ENCODE results near the gene MMP20. TPM values are rescaled to one million over a fixed set of nuclear protein-coding genes. Genes with fewer than 3 reads are reported as not detected.

Gene MMP20
- total RNA-seq, 4 donors from 2014 or later = not detected

- Histone ChIP-seq H3K27me3 (no peaks in the 10 kb centered on the region), H3K27ac (no peak overlapping the region), H3K4me3 (no peak overlapping the region), H3K36me3 (no peaks in the 10 kb centered on the region), H3K9me3 (no peaks in the 10 kb centered on the region), H3K4me1 (no peaks in the 10 kb centered on the region)
- TF ChIP-seq POLR2A (IDR thresholded peaks at IDR 0.05) = no peak
- TF ChIP-seq, protein P1, sequence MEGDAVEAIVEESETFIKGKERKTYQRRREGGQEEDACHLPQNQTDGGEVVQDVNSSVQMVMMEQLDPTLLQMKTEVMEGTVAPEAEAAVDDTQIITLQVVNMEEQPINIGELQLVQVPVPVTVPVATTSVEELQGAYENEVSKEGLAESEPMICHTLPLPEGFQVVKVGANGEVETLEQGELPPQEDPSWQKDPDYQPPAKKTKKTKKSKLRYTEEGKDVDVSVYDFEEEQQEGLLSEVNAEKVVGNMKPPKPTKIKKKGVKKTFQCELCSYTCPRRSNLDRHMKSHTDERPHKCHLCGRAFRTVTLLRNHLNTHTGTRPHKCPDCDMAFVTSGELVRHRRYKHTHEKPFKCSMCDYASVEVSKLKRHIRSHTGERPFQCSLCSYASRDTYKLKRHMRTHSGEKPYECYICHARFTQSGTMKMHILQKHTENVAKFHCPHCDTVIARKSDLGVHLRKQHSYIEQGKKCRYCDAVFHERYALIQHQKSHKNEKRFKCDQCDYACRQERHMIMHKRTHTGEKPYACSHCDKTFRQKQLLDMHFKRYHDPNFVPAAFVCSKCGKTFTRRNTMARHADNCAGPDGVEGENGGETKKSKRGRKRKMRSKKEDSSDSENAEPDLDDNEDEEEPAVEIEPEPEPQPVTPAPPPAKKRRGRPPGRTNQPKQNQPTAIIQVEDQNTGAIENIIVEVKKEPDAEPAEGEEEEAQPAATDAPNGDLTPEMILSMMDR (IDR thresholded peaks at IDR 0.05 in 4 of 5, conservative IDR thresholded peaks at IDR 0.05 in 1 of 5) = no peak
- in situ Hi-C loops (cut with MboI; ENCODE audit: low sequenced_read_pairs in 4 of 4) = no loop called here
- ATAC-seq (no peak), DNase-seq (no peak)
- intact Hi-C loops (cut with DNase I; ENCODE audit: low total_unique reads) = no loop called here
Observed at GRCh38 chr11:102538932-102539331, 86.2 kb downstream of the MMP20 start.

GRCh38 chr11:102534261-102534872 is 90.8 kb downstream of the MMP20 start:
- H3K27ac ChIP-seq = no peak overlapping the region
- intact Hi-C loops (cut with DNase I; ENCODE audit: low total_unique reads) = no loop called here
- H3K36me3 ChIP-seq = no peaks in the 10 kb centered on the region
- no peaks in the 10 kb centered on the region for H3K9me3 ChIP-seq
- no peaks in the 10 kb centered on the region for H3K27me3 ChIP-seq
- DNase-seq (no peak), ATAC-seq (no peak)
- no peaks in the 10 kb centered on the region for H3K4me1 ChIP-seq
- in situ Hi-C loops (cut with MboI; ENCODE audit: low sequenced_read_pairs in 4 of 4) = no loop called here
- TF ChIP-seq, protein P1 (IDR thresholded peaks at IDR 0.05 in 4 of 5, conservative IDR thresholded peaks at IDR 0.05 in 1 of 5) = no peak
- no peak for TF ChIP-seq POLR2A (IDR thresholded peaks at IDR 0.05)
- H3K4me3 ChIP-seq = no peak overlapping the region

GRCh38 chr11:102530558-102530957 is 94.6 kb downstream of the MMP20 start, which contains the start of gene MMP7:
Gene MMP7, minus strand, starts transcription at chr11:102530747. Its CDS starts 47 bp downstream, at chr11:102530700.
- ATAC-seq (no peak), DNase-seq (no peak)
- H3K9me3 ChIP-seq = no peaks in the 10 kb centered on the region
- H3K4me3 ChIP-seq = no peak within 1 kb of the TSS
- intact Hi-C loops (cut with DNase I; ENCODE audit: low total_unique reads) (no loop called here), in situ Hi-C loops (cut with MboI; ENCODE audit: low sequenced_read_pairs in 4 of 4) (no loop called here)
- H3K4me1 ChIP-seq = no peaks in the 10 kb centered on the region
- no peak within 1 kb of the TSS for H3K27ac ChIP-seq
- TF ChIP-seq, protein P1 (IDR thresholded peaks at IDR 0.05 in 4 of 5, conservative IDR thresholded peaks at IDR 0.05 in 1 of 5) = no peak
- no peak for TF ChIP-seq POLR2A (IDR thresholded peaks at IDR 0.05)
- H3K27me3 ChIP-seq = no peaks in the 10 kb centered on the region
- no peaks in the 10 kb centered on the region for H3K36me3 ChIP-seq

DNA sequence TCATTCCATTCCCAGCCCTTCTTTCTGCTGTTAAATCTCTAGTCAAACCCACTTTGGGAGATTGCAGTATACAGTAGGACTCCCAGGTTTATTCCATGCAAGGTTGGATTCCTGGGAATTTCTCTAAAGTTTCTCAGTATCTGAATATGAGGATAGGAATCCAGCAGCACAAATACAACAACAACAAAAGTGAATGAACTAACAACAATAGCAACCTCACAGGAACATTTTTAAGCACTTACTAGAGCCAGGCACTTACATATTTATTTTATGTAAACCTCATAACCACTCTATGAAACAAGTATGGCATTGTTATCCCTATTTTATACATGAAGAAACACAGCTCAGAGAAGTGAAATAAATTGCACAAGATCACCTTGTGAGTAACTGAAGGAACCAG is 96.5 kb downstream of the MMP20 start:
- no peak for ATAC-seq
- Histone ChIP-seq H3K27me3 (no peaks in the 10 kb centered on the region), H3K36me3 (no peaks in the 10 kb centered on the region), H3K9me3 (no peaks in the 10 kb centered on the region), H3K27ac (no peak overlapping the region), H3K4me1 (no peaks in the 10 kb centered on the region), H3K4me3 (no peak overlapping the region)
- in situ Hi-C loops (cut with MboI; ENCODE audit: low sequenced_read_pairs in 4 of 4) (no loop called here), intact Hi-C loops (cut with DNase I; ENCODE audit: low total_unique reads) (no loop called here)
- DNase-seq = no peak
- TF ChIP-seq, protein P1 (IDR thresholded peaks at IDR 0.05 in 4 of 5, conservative IDR thresholded peaks at IDR 0.05 in 1 of 5) = no peak
- no peak for TF ChIP-seq POLR2A (IDR thresholded peaks at IDR 0.05)

GRCh38 chr11:102527684-102528083 is 97.4 kb downstream of the MMP20 start:
- intact Hi-C loops (cut with DNase I; ENCODE audit: low total_unique reads) = no loop called here
- Histone ChIP-seq H3K27me3 (no peaks in the 10 kb centered on the region), H3K4me1 (no peaks in the 10 kb centered on the region), H3K36me3 (no peaks in the 10 kb centered on the region), H3K4me3 (no peak overlapping the region), H3K27ac (no peak overlapping the region), H3K9me3 (no peaks in the 10 kb centered on the region)
- no peak for DNase-seq
- in situ Hi-C loops (cut with MboI; ENCODE audit: low sequenced_read_pairs in 4 of 4) = no loop called here
- no peak for TF ChIP-seq POLR2A (IDR thresholded peaks at IDR 0.05)
- TF ChIP-seq, protein P1 (IDR thresholded peaks at IDR 0.05 in 4 of 5, conservative IDR thresholded peaks at IDR 0.05 in 1 of 5) = no peak
- ATAC-seq = no peak

Data from gastrocnemius medialis (tissue), 4 donors.